HCT116 (cell line): ENCODE data around the gene PNPLA6.

ENCODE experiments used
- JUND ChIP-seq: IDR thresholded peaks from 2 replicates; pipeline ENCODE4 v1.6.1; 2012
- POLR2A ChIP-seq: IDR thresholded peaks from 2 replicates; pipeline ENCODE4 v1.7.0; 2011; ENCODE audit warnings: borderline replicate concordance; ENCODE audit not compliant: insufficient read depth, insufficient read length; ENCODE audit errors: extremely low read depth
- SP1 ChIP-seq: IDR thresholded peaks from 2 replicates; pipeline ENCODE4 v1.6.1; 2012; ENCODE audit warnings: low read depth
- TF ChIP-seq, protein P1 (sequence below), 3 experiments: fragments of 200-600 bp in 1 of 3; sonication (generic) in 1 of 3; IDR thresholded peaks in 2 of 3; conservative IDR thresholded peaks in 1 of 3; 2 replicates each; pipeline ENCODE4 v1.5.1; 2012 to 2017; ENCODE audit warnings: low read depth in 2 of 3, low read length in 2 of 3, antibody characterized with exemption in 1 of 3, borderline replicate concordance in 1 of 3, control low read depth in 1 of 3, mild to moderate bottlenecking in 1 of 3, mixed read lengths in 1 of 3, mixed run types in 1 of 3, moderate library complexity in 1 of 3; ENCODE audit not compliant: insufficient read depth in 1 of 3
- TF ChIP-seq, protein P2 (sequence below): IDR thresholded peaks from 2 replicates; pipeline ENCODE4 v1.6.1; 2012; ENCODE audit warnings: low read depth
- TF ChIP-seq, protein P3 (sequence below): IDR thresholded peaks from 2 replicates; pipeline ENCODE4 v1.6.1; 2012

DNA sequence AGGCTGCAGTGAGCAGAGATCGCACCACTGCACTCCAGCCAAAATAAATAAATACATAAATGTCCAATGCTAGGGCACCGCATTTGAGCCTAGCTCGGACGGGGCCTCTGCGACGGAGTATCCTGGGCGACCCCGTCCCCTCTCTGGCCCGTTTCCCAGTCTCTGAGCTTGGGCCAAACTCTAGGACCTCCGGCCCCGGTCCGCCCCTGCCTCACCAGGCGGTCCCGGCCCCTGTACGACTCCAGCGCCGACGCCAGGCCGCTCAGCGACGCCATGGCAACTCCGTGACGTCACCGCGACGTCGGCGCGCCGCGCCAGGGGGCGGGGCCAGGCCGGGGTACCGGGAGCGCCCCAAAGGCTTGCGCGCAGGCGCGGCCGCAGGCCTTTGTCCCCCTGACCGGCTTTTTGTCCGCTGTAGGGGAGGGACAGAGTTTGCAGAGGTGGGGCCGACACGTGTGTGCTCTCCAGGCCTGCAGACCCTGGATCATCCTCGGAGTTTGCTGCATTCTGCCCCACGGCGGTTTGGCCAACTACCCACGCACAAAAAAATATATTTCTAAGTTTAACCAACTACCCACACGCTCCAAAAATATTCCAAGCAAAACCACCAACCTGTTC, 46.7 kb upstream of the PNPLA6 start, which contains the start of gene PEX11G:
- TF ChIP-seq, protein P1, sequence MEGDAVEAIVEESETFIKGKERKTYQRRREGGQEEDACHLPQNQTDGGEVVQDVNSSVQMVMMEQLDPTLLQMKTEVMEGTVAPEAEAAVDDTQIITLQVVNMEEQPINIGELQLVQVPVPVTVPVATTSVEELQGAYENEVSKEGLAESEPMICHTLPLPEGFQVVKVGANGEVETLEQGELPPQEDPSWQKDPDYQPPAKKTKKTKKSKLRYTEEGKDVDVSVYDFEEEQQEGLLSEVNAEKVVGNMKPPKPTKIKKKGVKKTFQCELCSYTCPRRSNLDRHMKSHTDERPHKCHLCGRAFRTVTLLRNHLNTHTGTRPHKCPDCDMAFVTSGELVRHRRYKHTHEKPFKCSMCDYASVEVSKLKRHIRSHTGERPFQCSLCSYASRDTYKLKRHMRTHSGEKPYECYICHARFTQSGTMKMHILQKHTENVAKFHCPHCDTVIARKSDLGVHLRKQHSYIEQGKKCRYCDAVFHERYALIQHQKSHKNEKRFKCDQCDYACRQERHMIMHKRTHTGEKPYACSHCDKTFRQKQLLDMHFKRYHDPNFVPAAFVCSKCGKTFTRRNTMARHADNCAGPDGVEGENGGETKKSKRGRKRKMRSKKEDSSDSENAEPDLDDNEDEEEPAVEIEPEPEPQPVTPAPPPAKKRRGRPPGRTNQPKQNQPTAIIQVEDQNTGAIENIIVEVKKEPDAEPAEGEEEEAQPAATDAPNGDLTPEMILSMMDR (IDR thresholded peaks at IDR 0.05 in 2 of 3, conservative IDR thresholded peaks at IDR 0.05 in 1 of 3; ENCODE audit: borderline replicate concordance in 1 of 3, insufficient read depth in 1 of 3, low read depth in 2 of 3, low read length in 2 of 3), result no peak
- peak; percentile 36; the same call in 1 of the 2 replicates for TF ChIP-seq SP1
- peak; percentile 80 for TF ChIP-seq POLR2A
- no peak for TF ChIP-seq JUND
- TF ChIP-seq, protein P2, sequence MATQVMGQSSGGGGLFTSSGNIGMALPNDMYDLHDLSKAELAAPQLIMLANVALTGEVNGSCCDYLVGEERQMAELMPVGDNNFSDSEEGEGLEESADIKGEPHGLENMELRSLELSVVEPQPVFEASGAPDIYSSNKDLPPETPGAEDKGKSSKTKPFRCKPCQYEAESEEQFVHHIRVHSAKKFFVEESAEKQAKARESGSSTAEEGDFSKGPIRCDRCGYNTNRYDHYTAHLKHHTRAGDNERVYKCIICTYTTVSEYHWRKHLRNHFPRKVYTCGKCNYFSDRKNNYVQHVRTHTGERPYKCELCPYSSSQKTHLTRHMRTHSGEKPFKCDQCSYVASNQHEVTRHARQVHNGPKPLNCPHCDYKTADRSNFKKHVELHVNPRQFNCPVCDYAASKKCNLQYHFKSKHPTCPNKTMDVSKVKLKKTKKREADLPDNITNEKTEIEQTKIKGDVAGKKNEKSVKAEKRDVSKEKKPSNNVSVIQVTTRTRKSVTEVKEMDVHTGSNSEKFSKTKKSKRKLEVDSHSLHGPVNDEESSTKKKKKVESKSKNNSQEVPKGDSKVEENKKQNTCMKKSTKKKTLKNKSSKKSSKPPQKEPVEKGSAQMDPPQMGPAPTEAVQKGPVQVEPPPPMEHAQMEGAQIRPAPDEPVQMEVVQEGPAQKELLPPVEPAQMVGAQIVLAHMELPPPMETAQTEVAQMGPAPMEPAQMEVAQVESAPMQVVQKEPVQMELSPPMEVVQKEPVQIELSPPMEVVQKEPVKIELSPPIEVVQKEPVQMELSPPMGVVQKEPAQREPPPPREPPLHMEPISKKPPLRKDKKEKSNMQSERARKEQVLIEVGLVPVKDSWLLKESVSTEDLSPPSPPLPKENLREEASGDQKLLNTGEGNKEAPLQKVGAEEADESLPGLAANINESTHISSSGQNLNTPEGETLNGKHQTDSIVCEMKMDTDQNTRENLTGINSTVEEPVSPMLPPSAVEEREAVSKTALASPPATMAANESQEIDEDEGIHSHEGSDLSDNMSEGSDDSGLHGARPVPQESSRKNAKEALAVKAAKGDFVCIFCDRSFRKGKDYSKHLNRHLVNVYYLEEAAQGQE, result no peak
- TF ChIP-seq, protein P3, sequence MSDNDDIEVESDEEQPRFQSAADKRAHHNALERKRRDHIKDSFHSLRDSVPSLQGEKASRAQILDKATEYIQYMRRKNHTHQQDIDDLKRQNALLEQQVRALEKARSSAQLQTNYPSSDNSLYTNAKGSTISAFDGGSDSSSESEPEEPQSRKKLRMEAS, result no peak
